GM10266 (cell line): Measurements from ENCODE around the gene TEX264.

Source experiments
- DNase-seq: peaks from one replicate; pipeline ENCODE4 v3.0.0; 2012; ENCODE audit errors: extremely low spot score
- TF ChIP-seq, protein P1 (sequence below): IDR thresholded peaks from 2 replicates; pipeline ENCODE4 v1.5.1; 2012; ENCODE audit warnings: mild to moderate bottlenecking, low read depth; ENCODE audit not compliant: control insufficient read depth, insufficient read depth; ENCODE audit errors: missing control alignments

Gene TEX264

DNA sequence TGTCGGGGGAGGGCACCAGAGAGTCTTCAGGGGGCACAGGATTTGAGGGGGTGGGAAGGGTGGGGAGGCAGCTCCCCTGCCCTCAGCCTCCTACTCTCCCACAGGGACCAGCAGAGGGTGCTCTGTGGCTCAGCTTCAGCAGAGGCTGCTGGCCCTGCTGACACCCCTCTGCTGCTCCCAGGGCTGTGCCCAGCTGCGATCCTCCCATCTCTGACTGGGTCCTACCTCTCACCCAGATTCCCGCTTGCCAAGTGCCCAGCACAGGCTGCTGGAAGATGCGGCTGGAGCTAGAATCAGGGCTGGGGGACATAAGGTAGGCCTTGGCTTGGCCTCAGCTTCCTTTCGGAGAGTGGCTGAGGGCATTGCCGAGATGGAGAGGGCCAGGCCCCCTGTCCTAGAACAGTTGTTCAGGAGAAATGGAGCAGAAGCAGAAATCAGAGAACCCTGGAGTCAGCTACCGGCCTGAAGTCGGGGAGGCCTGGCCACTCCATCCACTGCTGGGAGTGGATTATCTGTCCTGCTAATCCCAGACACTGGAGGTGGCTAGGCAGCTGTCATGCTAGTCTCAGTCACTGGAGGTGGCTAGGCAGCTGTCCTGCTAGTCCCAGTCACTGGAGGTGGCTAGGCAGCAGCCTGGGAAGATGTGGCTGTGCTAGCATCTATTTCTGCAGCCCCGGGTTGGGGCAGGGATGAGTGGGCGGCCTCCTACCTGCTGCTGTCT lies 39.7 kb downstream of the TEX264 start:
- TF ChIP-seq, protein P1, sequence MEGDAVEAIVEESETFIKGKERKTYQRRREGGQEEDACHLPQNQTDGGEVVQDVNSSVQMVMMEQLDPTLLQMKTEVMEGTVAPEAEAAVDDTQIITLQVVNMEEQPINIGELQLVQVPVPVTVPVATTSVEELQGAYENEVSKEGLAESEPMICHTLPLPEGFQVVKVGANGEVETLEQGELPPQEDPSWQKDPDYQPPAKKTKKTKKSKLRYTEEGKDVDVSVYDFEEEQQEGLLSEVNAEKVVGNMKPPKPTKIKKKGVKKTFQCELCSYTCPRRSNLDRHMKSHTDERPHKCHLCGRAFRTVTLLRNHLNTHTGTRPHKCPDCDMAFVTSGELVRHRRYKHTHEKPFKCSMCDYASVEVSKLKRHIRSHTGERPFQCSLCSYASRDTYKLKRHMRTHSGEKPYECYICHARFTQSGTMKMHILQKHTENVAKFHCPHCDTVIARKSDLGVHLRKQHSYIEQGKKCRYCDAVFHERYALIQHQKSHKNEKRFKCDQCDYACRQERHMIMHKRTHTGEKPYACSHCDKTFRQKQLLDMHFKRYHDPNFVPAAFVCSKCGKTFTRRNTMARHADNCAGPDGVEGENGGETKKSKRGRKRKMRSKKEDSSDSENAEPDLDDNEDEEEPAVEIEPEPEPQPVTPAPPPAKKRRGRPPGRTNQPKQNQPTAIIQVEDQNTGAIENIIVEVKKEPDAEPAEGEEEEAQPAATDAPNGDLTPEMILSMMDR, result peak; percentile 24
- DNase-seq, result no peak

DNA sequence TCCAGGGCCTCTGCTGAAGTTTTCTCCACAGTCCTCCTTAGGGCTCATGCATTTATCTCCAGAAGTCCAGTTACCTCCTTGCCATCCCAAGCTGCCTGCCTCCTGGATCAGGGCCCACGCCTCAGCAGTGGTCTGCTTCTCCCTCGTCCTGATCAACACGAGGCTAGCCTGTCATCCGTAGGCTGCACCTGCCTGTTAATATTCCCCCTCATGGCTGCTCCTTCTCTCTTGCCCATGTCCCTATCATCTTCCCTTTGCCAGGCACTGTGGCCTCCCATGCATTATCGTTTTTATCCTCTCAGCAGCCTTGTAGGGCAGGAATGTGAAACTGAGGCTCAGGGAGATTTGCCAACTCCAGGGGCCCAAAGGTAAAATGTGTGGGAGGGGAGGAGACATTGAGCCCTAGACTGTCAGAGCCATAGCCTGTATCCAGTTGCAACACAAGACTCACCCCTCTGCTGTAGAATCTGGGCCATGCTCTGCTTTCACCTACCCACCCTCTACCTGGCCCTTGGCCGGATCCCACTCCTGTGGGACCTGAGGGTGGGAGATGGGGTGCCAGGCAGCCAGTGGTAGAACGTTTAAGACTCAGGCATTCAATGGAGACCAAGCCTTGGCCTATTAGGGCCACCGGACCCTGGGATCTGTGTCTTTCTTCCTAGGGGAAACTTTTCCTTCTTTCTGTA lies 40.4 kb downstream of the TEX264 start:
- DNase-seq, result no peak
- TF ChIP-seq, protein P1, result no peak

DNA sequence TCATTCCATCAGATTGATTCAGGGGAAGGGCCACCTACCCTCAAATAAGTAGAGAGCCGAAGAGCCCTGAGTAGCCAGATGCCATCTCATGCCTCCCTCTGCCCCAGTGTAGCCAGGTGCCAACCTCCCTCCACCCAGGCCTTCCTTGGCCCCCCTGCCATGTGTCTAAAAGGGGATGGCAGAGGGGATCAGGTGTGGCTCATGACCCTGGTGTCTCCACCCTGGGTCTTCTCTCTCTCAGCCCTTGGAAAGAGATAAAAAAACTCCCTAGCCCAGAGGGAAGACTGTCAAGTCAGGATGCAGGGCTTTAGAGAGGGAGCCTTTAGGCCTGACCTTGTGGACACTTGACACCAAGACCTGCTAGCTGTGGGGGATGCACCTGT lies 41.0 kb downstream of the TEX264 start:
- TF ChIP-seq, protein P1, result no peak
- DNase-seq, result no peak

DNA sequence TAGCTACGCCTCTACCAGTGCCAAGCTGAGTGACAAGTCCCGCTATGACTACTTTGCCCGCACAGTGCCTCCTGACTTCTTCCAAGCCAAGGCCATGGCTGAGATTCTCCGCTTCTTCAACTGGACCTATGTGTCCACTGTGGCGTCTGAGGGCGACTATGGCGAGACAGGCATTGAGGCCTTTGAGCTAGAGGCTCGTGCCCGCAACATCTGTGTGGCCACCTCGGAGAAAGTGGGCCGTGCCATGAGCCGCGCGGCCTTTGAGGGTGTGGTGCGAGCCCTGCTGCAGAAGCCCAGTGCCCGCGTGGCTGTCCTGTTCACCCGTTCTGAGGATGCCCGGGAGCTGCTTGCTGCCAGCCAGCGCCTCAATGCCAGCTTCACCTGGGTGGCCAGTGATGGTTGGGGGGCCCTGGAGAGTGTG lies 41.5 kb downstream of the TEX264 start:
- TF ChIP-seq, protein P1, result no peak
- no peak for DNase-seq

DNA sequence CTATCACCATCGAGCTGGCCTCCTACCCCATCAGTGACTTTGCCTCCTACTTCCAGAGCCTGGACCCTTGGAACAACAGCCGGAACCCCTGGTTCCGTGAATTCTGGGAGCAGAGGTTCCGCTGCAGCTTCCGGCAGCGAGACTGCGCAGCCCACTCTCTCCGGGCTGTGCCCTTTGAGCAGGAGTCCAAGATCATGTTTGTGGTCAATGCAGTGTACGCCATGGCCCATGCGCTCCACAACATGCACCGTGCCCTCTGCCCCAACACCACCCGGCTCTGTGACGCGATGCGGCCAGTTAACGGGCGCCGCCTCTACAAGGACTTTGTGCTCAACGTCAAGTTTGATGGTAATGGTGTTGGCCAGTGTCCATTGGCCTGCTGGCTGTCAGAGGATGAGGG lies 41.9 kb downstream of the TEX264 start:
- TF ChIP-seq, protein P1, result no peak
- DNase-seq, result no peak

DNA sequence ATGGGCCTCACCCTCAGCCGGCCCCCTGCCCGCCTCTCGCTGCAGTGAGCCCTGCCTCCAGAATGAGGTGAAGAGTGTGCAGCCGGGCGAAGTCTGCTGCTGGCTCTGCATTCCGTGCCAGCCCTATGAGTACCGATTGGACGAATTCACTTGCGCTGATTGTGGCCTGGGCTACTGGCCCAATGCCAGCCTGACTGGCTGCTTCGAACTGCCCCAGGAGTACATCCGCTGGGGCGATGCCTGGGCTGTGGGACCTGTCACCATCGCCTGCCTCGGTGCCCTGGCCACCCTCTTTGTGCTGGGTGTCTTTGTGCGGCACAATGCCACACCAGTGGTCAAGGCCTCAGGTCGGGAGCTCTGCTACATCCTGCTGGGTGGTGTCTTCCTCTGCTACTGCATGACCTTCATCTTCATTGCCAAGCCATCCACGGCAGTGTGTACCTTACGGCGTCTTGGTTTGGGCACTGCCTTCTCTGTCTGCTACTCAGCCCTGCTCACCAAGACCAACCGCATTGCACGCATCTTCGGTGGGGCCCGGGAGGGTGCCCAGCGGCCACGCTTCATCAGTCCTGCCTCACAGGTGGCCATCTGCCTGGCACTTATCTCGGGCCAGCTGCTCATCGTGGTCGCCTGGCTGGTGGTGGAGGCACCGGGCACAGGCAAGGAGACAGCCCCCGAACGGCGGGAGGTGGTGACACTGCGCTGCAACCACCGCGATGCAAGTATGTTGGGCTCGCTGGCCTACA lies 44.4 kb downstream of the TEX264 start:
- no peak for DNase-seq

More for the DNA sequence above, 44.4 kb downstream of the TEX264 start:
- TF ChIP-seq, protein P1, result no peak
